ENCODE data around the gene STT3A. TPM values are rescaled to one million over a fixed set of nuclear protein-coding genes. Genes with fewer than 3 reads are reported as not detected.

The STT3A gene
- polyA plus RNA-seq, 3 donors = 27.4 to 75.3 (median 54.2) TPM

- H3K27ac ChIP-seq (ENCODE audit: low read depth in 1 of 2, low read length in 2 of 2) = no peak overlapping the region
- no peak overlapping the region for H3K4me3 ChIP-seq (replicated peaks in 1 of 3; ENCODE audit: low read depth in 2 of 3, low read length in 3 of 3)
- Mint-ChIP-seq H3K27me3 (ENCODE audit: low read depth in 3 of 3) (peaks cover 0 to 4% (median 1%) of the 10 kb centered on the region in 3 donors), H3K4me1 (peaks cover 8% of the 10 kb centered on the region), H3K4me3 (no peak overlapping the region), H3K36me3 (peaks cover 25 to 28% of the 10 kb centered on the region in 2 donors), H3K9me3 (no peaks in the 10 kb centered on the region), H3K27ac (no peak overlapping the region)
- no peak overlapping the region for H2AFZ ChIP-seq (ENCODE audit: insufficient read depth, low read depth, low read length, poor library complexity, severe bottlenecking)
- H3K36me3 ChIP-seq (replicated peaks in 1 of 2; ENCODE audit: control insufficient read depth in 1 of 2, insufficient read depth in 2 of 2, low read length in 2 of 2) = peaks cover 26 to 36% of the 10 kb centered on the region in 2 donors
- H3K79me2 ChIP-seq (ENCODE audit: insufficient read depth, low read length) = no peaks in the 10 kb centered on the region
- intact Hi-C loops (cut with micrococcal nuclease) = no loop called here
- no peak overlapping the region for H3K4me2 ChIP-seq (replicated peaks; ENCODE audit: extremely low read depth, low read length, poor library complexity, severe bottlenecking)
- no peak for DNase-seq
- no CpG with 5 or more reads among the region's 3 CpGs for WGBS (ENCODE audit: insufficient coverage)
- H4K20me1 ChIP-seq (ENCODE audit: insufficient read depth, low read length) = no peaks in the 10 kb centered on the region
- no peaks in the 10 kb centered on the region for H3K9me3 ChIP-seq (replicated peaks in 1 of 2; ENCODE audit: control insufficient read depth in 1 of 2, insufficient read depth in 1 of 2, low read length in 2 of 2)
- peaks cover 0 to 6% of the 10 kb centered on the region in 2 donors for H3K4me1 ChIP-seq (ENCODE audit: control insufficient read depth in 1 of 2, insufficient read depth in 2 of 2, low read length in 2 of 2)
- no peak for TF ChIP-seq CTCF (IDR thresholded peaks at IDR 0.05)
- no peaks in the 10 kb centered on the region for H3K27me3 ChIP-seq (ENCODE audit: control insufficient read depth in 2 of 2, insufficient read depth in 2 of 2, low read length in 2 of 2)
- H3K9ac ChIP-seq (ENCODE audit: insufficient read depth, low read length, poor library complexity, severe bottlenecking) = no peak overlapping the region
These were observed 6.0 kb upstream of the STT3A start for GRCh38 chr11:125586623-125587022.

- Histone ChIP-seq H3K4me3 (replicated peaks in 1 of 3; ENCODE audit: low read depth in 2 of 3, low read length in 3 of 3) (no peak overlapping the region), H2AFZ (ENCODE audit: insufficient read depth, low read depth, low read length, poor library complexity, severe bottlenecking) (no peak overlapping the region), H3K36me3 (replicated peaks in 1 of 2; ENCODE audit: control insufficient read depth in 1 of 2, insufficient read depth in 2 of 2, low read length in 2 of 2) (peaks cover 18 to 27% of the 10 kb centered on the region in 2 donors), H4K20me1 (ENCODE audit: insufficient read depth, low read length) (no peaks in the 10 kb centered on the region), H3K9ac (ENCODE audit: insufficient read depth, low read length, poor library complexity, severe bottlenecking) (no peak overlapping the region), H3K9me3 (replicated peaks in 1 of 2; ENCODE audit: control insufficient read depth in 1 of 2, insufficient read depth in 1 of 2, low read length in 2 of 2) (no peaks in the 10 kb centered on the region), H3K4me2 (replicated peaks; ENCODE audit: extremely low read depth, low read length, poor library complexity, severe bottlenecking) (no peak overlapping the region), H3K4me1 (ENCODE audit: control insufficient read depth in 1 of 2, insufficient read depth in 2 of 2, low read length in 2 of 2) (peaks cover 0 to 8% of the 10 kb centered on the region in 2 donors), H3K27me3 (ENCODE audit: control insufficient read depth in 2 of 2, insufficient read depth in 2 of 2, low read length in 2 of 2) (no peaks in the 10 kb centered on the region), H3K79me2 (ENCODE audit: insufficient read depth, low read length) (no peaks in the 10 kb centered on the region), H3K27ac (ENCODE audit: low read depth in 1 of 2, low read length in 2 of 2) (no peak overlapping the region)
- no peak for DNase-seq
- no peaks in the 10 kb centered on the region for H3K9me3 Mint-ChIP-seq
- H3K27ac Mint-ChIP-seq = no peak overlapping the region
- TF ChIP-seq CTCF (IDR thresholded peaks at IDR 0.05) = no peak
- WGBS (ENCODE audit: insufficient coverage) = 78% methylated on average over 1 of the region's 1 CpG
- peaks cover 9% of the 10 kb centered on the region for H3K4me1 Mint-ChIP-seq
- peaks cover 0 to 4% (median 3%) of the 10 kb centered on the region in 3 donors for H3K27me3 Mint-ChIP-seq (ENCODE audit: low read depth in 3 of 3)
- intact Hi-C loops (cut with micrococcal nuclease) = no loop called here
- no peak overlapping the region for H3K4me3 Mint-ChIP-seq
- H3K36me3 Mint-ChIP-seq = peaks cover 20 to 24% of the 10 kb centered on the region in 2 donors
These were observed 5.2 kb upstream of the STT3A start for GRCh38 chr11:125587480-125587879.
